Iris pigment epithelial cell (primary cell): ENCODE measurements around the gene XYLT1.

Source experiments
- DNase-seq: peaks from one replicate; pipeline ENCODE4 v3.0.0-alpha.2; 2011; ENCODE audit warnings: low read depth

XYLT1 gene

DNA sequence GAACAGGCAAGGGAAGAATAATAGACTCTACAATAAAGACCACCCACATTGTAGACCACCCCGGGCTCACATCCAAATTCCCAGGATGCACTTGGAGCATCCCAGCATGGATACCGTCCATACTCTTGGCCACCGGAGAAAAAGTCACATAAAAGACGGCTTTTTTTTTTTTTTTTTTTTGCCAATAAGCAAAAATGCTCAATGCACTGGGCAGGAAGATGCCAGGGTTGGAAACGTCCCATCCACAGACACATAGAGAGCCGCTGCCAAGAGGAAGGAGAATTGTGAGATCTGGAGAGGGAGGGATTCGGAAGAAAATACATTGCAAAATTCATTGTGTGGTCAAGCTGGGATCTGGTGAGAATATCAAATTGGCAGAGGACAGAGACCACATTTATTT, 286.7 kb downstream of the XYLT1 start:
- DNase-seq, result no peak

DNA sequence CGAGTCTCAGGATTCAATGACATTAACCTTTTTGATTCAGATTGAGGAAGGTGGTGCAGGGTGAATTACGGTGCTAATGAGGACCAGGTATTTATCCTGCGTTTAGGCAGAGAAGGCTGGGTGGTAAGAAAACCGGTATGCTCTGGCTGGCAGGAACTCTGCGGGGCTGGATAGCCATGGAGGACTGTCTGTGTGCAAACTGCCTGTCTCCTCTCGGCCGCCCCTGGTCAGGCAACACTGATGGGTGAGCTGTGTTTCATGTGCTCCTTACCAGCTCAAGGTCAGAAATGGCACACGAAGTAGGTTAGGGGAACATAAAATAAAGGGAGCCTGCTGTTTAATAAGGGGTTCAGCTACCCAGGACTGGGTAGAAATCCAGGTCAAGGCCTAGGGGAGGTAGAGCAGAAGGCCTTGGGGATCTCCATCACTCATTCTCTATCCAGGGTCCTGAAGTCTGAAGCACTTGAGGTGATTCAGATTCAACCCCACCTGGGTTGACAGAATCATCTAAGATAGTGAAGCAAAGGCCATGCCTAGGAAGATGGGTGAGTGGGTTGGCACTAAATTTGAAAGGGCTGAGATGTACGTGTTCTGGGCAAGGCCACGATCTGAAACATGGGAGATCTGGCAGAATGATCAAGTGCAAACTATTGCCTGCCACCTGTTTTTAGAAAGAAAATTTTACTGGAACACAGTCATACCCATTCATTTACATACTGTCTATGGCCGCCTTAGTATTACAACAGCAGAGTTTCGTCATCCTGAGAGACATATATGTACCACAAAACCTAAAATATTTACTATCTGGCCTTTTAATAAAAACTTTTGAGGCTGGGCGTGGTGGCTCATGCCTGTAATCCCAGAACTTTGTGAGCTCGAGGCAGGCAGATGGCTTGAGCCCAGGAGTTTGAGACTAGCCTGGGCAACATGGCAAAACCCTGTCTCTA, 292.5 kb downstream of the XYLT1 start:
- no peak for DNase-seq

DNA sequence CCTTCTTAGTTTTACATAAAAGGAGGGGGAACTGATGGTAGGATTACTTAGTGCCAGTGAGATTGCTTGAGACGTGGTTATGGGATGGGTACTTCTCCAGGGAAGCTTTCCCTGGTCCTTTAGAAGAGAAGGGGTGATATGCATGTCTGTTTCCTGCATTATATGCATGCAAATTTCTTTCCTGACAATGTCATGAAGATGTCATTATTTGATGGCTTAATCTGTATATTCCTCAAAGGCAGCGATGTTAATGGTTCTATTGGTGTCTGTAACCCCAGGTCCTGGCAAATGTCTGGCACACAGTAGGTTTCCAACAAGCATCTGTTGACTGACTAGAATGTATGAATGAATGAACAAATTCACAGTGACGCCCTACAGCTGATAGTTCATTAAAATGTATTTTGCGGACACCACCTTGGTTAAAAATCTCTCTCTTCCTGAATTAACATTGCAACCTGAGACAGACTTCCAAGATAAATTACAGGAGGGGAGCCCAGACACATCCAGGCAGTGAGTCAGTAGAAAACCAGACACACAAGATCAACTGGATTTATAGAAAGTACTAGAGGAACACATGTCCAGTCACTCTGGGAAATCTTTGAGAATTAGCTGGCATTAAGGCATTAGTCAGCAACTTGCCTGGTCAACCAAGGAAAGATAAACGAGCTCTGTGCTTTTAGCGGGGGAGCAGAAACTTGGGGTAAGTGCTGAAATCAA, 293.4 kb downstream of the XYLT1 start:
- no peak for DNase-seq

DNA sequence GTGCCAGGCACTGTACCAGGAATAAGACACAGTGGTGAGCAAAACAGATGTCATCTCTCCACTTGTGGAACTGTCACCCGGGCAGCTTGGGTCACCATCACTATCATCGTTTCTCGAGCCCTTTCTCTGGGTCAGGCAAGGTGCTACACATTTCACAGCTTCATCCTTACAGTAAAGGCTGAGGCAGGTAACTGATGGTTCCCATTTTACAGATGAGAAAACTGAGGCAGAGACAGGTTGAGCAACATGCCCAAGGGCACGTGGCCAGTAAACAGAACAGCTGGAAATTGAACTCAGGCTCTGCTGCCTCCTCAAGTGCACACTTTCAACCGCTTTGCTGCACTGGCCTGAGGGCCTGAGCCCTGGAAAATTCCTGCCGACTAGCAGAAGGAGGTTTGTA, 294.6 kb downstream of the XYLT1 start:
- DNase-seq, result no peak

DNA sequence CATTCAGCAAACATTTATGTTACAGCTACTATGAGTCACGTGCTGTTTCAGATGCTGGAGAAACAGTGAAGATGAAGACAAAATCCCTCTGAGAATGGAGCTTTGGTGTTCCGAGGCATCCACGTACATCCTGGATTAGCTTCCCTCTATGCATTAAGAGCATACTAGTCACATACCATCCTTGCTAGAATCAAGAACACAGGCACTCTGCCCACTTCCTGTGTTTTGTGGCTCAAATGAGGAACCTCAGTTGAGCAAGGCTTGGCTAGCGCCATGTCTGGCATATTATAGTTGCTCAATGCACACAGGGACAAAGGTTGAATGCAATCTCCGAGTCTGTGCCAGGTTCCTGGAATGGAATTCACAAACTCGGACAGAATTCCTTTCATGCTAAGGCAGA, 297.5 kb downstream of the XYLT1 start:
- no peak for DNase-seq

DNA sequence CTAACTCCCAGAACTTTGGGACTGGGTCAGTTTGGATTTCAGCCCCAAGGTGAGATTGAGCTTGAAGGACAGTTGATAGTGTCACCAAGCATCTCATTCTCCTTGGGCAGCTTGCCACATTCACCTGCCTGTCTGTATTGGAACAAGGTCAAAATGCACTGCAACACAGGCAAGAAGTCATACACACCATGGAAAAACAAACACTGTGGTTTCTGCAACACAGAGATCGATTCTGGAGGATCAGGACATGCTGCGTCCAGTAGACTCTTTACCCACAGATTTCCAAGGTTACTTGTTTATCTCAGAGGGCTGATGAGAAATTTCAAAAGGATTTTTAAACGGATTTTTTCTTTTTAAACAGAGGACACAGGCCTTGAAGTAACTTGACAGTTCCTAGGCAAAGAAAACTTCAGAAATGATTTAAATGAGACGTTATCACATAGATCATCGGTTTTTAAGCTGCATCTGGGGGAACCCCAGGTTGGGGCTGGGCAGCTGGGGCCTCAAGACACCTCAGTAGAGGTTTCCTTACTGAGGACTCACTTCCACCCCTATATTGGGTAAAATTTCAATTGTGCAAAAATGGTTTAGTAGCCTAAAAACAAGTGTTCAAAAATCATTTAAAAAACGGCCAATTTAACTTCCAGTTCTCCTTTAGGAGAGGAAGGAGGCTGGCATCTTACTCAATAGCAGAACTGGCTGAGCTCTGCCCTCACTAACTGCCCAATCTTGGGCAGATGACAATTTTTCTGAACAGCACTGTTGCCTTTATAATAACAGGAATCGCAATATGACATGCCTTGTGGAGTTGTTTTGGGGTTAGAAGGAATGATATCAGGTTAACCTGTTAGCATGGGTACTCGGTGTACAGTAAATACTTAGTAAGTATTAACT, 299.3 kb downstream of the XYLT1 start:
- DNase-seq, result no peak

DNA sequence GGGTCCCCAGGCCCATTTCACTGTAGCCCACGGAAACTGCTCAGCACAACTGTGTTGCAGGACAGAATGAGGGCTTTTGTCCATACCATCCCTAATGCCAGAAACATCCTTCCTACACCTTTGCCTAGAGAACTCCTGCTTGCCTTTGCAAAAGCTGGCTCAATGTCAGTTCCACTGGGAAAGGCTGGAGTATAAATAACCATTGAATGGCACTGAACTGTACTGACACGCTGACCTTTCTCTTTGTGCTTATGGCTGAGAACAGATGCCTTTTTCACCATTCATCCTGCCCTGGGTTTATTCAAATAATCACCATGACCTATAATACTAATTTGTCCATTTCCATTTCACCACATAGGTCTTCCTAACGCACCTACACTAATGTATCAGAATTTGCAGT, 300.3 kb downstream of the XYLT1 start:
- DNase-seq, result no peak

DNA sequence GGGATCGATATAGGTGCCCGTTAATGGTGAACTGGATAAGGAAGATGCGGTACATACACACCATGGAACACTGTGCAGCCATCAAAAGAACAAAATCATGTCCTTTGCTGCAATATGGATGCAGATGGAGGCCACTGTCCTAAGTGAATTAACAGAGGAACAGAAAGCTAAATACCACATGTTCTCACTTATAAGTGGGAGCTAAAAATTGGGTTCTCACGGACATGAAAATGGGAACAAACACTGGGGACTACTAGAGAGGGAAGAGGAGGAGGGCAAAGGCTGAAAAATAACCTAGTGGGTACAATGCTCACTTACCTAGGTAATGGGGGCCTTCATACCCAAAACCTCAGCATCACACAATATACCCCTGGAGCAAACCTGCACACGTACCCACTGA, 302.6 kb downstream of the XYLT1 start:
- no peak for DNase-seq

DNA sequence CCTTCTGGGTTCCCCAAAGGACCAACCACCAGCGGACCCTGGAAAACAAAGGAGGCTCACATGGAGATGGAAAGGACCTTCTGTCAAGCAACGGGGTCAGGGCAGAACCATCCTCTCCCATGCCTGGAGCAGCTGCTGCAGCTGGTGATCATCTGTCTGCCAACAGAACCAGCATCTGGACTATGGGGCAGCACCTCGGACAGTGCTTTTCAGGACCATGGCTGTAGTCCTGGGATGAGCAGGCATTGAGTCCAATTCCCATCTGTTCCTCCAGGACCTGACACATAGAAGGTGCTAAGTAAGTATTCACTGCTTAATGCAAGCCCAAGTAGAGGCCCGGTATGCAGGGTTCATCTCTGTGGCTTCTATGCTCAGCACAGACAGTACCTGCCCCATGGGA, 304.7 kb downstream of the XYLT1 start:
- DNase-seq, result no peak

DNA sequence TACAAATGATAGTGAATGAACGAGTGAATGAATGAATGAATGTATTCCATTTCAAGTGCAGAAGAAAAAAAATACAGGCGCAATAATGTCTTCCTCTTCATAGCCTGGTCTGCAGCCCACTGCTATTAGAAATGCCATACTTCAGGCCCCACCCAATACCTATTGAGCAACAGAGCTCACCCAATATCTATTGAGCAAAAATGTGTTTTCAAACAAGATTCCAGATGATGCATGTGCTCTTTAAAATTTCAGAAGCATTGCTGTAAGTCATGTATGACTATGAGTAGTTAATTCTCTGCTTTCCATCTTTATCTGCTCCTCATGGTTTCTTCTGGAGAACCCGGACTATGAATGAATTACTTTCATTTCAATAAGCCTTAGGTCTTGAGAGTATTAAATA, 308.2 kb downstream of the XYLT1 start:
- DNase-seq, result no peak

DNA sequence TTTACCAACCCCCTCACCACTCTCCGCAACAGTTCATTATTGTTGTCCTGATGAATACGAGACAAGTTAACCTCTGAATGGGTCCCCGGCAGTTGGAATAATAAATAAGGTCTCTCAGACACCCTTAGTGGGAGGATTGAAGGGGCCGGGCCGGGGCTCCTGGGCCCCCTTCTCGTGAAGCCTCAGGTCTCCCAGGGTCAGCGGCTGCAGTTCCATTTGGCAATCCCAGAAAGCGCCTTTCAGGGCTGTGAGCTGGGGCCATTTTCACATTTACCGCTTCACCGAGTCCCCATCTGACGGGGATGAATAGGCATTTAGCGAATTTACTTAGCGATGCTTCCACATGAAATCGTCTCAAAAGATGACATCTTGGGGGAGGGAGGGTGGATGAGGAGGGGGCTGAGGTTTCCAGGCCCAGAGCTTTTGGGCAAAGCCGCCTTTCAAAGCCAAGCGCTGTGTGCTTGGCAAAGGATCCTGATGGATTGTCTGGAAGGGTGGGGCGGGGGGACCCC, 309.8 kb downstream of the XYLT1 start:
- DNase-seq, result no peak

DNA sequence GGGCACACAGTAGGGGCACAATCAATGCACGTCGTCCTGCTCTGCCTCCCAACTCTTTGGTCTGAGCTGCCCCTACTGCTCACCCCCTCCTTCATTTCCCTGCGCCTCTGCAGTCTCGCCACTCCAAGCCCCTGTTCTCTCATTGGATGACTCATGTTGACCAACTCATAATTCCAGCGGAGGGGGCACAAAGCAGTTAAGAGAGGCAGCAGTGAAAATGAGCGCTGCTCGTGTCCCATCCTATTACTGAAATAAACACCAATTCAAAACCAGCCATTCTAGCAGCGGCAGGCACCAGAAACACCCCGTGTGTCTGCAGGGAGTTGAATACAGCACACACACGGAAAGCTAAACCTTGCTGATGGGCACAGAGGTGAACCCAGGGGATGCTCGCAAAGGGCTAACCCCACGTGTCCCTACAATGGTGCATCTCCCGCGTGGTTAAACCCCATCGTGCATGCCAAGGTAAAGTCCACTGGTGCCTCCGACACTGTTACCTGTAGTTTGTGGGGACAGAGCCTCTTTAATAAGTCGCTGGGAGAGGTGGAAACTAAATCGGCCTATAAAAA, 310.4 kb downstream of the XYLT1 start:
- DNase-seq, result no peak

DNA sequence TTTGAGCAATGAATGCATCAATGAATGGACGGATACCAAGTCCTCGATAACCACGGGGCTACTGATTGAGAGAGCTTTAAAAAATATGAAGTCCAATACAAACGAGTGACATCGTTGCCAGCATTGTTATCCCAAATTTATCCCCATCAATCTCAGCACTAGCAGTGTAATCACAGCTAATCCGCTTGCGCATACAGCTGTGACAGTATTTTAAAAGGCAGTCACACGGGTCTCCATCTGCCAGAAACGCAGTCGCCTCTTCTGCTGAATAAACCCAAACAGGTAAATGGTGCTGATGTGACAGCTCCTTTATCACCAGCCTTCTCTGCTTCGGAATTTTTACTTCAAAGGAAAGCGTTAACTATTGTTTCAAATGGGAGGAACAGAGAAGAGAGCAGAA, 311.1 kb downstream of the XYLT1 start:
- DNase-seq, result no peak

DNA sequence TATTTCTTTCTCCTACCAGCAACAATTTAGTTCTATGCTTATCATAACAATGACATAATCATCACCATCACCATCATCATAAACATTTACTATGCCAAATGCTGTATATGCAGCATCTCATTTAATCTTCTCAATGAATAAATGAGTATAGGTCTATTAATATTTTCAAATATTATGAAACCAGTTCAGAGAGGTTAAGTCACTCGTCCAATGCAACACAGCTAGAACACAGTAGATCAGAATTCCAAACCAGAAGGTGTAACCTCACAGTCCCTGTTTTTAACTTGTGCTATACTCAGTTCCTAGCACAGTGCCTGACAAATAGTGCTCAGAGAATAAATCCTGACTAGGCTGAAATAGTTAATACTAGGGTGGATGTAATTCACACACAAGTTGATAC, 314.8 kb downstream of the XYLT1 start:
- DNase-seq, result no peak

DNA sequence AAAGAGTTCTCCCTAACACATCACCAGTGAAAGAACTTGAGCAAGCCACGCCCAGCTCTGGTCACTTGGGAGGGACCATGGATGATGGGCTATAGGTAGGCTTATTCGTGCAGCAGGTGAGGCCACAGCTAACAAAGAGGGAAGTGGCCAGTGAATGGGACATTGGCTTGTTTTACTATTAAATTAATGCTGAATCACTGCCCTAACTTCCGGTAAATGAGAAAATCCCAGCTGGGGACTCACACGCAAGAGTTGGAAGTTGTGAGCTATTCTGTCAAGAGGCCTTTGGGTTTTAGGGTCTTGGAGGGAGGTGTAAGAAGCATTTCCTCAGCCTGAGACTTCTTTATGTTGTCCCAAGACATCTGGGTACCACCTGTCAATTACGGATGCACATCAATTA, 315.3 kb downstream of the XYLT1 start:
- no peak for DNase-seq

DNA sequence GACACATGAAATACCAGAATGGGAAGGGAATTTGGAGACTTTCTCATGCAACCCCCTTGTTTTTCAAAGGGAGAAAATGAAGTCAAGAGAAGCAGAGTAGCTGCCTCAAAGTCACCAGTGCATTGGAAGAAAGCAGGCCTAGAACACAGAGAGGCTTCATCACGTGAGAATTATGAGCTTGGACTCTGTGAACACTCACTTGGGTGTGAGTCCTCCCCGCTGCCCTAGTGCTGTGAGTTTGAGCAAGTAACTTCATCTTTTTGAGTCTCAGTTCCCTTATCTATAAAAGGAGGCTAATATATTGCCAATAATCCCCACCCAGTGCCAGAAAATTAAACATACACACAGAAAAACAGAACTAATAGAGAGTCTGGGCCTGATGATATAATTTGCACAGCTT, 315.8 kb downstream of the XYLT1 start:
- no peak for DNase-seq

DNA sequence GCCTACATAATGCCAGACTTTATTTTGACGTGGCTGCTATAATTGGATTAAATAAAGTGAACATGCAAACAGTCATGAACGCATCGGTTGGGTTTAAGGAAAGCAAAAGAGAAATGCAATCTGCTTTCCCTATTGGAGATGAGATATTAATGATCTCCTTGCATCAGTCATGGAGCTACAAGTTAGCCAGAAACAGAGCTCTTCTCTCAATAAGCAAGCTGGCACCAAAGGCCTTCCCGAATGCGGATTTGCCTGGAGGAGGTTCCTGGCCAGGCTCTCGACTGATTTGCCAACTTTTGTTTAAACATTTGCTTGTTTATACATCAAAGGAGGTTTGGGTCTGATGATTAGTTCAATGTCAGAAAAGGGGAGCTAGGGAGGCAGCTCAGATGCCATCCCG, 318.4 kb downstream of the XYLT1 start:
- DNase-seq, result no peak

DNA sequence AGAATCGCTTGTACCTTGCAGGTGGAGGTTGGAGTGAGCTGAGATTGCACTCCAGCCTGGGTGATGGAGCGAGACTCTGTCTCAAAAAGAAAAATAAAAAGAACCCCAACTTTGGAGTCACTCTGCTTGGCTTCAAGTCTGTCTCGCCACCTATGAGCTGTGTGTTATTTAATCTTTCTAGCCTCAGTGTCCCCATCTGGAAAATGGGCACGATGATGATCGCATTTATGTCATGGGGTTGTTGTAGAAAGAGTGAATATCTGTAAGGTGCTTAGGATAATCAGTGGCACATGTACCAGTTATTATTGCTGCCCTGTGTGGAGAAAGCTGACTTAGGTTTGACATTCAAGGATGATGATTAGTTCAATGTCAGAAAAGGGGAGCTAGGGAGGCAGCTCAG, 319.4 kb downstream of the XYLT1 start:
- DNase-seq, result no peak

DNA sequence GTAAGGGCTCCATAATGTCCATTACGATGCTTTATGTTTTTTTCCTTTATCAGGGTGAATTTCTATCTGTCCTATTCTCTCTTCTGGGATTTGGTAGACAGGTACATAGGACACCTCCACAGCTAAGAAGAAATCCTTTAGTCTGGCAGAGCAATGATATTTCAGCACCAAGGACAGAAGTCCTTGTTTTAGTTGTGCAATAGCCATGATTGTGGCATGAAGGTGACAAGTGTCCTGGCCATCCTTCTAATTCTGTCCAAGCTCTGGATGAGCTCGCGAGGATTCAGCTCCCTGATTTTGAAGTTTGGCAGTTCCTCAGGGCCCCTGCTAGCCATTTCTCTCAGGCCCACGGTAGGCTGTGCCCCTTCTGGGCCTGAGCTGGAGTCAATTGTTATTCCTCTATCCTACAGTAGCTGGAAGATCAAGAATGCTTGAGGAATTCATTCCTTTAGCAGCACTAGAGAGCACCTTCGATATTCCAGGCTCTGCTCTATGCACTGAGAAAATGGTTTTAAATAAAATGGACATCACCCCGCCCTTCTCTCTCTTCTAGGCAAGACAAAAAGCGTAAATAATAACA, 320.8 kb downstream of the XYLT1 start:
- DNase-seq, result no peak

DNA sequence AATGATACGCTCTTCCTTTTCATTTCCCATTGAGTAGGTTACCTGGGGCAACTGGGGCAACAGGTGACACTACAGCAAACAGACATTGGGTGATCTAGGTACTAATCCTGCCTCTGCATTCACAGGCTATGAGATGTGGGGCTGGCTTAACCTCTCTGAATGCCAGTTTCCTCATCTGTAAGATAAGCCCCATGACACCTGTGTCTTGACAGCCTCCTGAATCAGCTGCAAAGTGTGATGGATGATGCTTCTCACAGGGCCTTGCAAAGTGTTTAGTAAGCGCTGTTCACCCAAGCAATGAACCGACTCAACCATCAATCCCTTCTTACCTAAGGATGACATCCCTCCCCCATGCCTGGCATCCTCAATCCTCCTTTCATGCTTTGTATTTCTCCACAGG, 322.8 kb downstream of the XYLT1 start:
- DNase-seq, result no peak

DNA sequence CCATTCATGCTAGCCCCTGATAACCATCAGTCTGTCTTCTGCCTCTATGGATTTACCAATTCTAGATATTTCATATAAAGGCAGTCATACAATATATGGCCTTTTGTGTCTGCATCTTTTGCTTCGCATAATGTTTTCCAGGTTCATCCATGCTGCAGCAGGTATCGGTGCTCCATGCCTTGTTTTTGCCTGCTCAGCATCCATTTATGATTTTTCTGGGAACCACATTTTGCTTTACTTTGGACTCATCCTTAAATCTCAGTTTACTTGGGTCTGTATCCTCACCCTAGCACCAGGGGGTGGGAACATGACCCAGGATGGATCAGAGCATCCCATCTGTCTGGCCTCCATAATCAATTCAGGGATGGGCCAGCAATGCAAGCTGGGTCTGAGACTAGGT, 325.7 kb downstream of the XYLT1 start:
- no peak for DNase-seq

DNA sequence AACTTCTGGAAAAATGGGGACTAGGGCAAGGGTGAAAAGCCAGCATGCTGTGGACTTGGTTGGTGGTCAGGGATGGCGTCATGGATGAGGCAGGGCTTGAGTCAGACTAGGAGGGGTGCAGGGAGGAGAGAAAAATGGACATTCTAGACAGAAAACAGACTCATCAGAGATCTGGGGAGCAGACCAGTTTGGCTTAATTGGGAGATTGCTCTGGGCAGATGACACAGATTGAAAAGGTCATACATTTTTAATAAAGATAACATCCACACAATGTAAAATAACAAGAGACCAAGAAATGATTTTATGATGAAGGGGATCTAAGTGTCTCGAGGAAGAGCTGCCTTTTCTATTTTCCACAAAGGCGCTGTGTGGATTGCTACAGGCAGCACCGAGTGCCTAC, 326.3 kb downstream of the XYLT1 start:
- DNase-seq, result no peak
